HEK293 (cell line): ENCODE data around the gene ST6GAL1.

ENCODE experiments used
- ATF2 ChIP-seq: fragments of 450-650 bp; formaldehyde crosslinking; IDR thresholded peaks from 2 replicates; pipeline ENCODE4 v1.5.1; 2016; ENCODE audit warnings: missing biosample characterization, missing genetic modification characterization, low read depth
- CTCF ChIP-seq: fragments of 450-650 bp; formaldehyde crosslinking; IDR thresholded peaks from 2 replicates; pipeline ENCODE4 v1.5.1; 2016; ENCODE audit warnings: missing biosample characterization, missing genetic modification characterization
- ELK4 ChIP-seq: IDR thresholded peaks from 2 replicates; pipeline ENCODE4 v1.6.1; 2011; ENCODE audit warnings: mild to moderate bottlenecking, low read depth, low read length, borderline replicate concordance
- KLF7 ChIP-seq: fragments of 450-650 bp; formaldehyde crosslinking; IDR thresholded peaks from 2 replicates; pipeline ENCODE4 v1.5.1; 2016; ENCODE audit warnings: missing biosample characterization, missing genetic modification characterization, borderline replicate concordance
- PRDM6 ChIP-seq: fragments of 450-650 bp; formaldehyde crosslinking; IDR thresholded peaks from 2 replicates; pipeline ENCODE4 v1.5.1; 2017; ENCODE audit warnings: missing biosample characterization, missing genetic modification characterization
- TCF7L2 ChIP-seq: IDR thresholded peaks from 2 replicates; pipeline ENCODE4 v1.6.1; 2011; ENCODE audit warnings: low read depth, mild to moderate bottlenecking, inconsistent platforms, low read length, moderate library complexity, borderline replicate concordance
- ZBTB20 ChIP-seq: fragments of 450-650 bp; formaldehyde crosslinking; IDR thresholded peaks from 2 replicates; pipeline ENCODE4 v1.5.1; 2016; ENCODE audit warnings: missing biosample characterization, missing genetic modification characterization
- ZNF274 ChIP-seq, 2 experiments: fragments of 200-500 bp in 1 of 2; fragments of 450-650 bp in 1 of 2; sonication (Bioruptor generic) in 1 of 2; formaldehyde crosslinking in 1 of 2; IDR thresholded peaks; 2 replicates each; pipeline versions ENCODE4 v1.5.1 to v1.6.1; 2014 to 2016; ENCODE audit warnings: borderline replicate concordance in 1 of 2, inconsistent platforms in 1 of 2, low read length in 1 of 2, missing biosample characterization in 1 of 2, missing genetic modification characterization in 1 of 2
- ZNF580 ChIP-seq: fragments of 450-650 bp; formaldehyde crosslinking; IDR thresholded peaks from 2 replicates; pipeline ENCODE4 v1.5.1; 2016; ENCODE audit warnings: missing biosample characterization, missing genetic modification characterization
- ZNF629 ChIP-seq: fragments of 450-650 bp; formaldehyde crosslinking; IDR thresholded peaks from 2 replicates; pipeline ENCODE4 v1.5.1; 2017; ENCODE audit warnings: missing biosample characterization, missing genetic modification characterization
- ZNF645 ChIP-seq: fragments of 450-650 bp; formaldehyde crosslinking; IDR thresholded peaks from 2 replicates; pipeline ENCODE4; 2016; ENCODE audit warnings: missing biosample characterization, missing genetic modification characterization
- ZNF768 ChIP-seq: fragments of 450-650 bp; formaldehyde crosslinking; IDR thresholded peaks from 2 replicates; pipeline ENCODE4 v1.5.1; 2018; ENCODE audit warnings: missing biosample characterization, mild to moderate bottlenecking, missing genetic modification characterization

- no peak for TF ChIP-seq CTCF (tag by site-specific recombination)
- TF ChIP-seq ELK4: no peak
- TF ChIP-seq ATF2: no peak
- no peak for TF ChIP-seq ZNF645 (tag by site-specific recombination)
- TF ChIP-seq PRDM6: no peak
- TF ChIP-seq ZNF629 (tag by site-specific recombination): no peak
- TF ChIP-seq KLF7 (tag by site-specific recombination): no peak
- no peak for TF ChIP-seq ZNF580 (tag by site-specific recombination)
- no peak for TF ChIP-seq TCF7L2
- no peak for TF ChIP-seq ZNF768 (tag by site-specific recombination)
- no peak for TF ChIP-seq ZNF274 (IDR thresholded peaks at IDR 0.05; ENCODE audit: low read length)
- TF ChIP-seq ZNF274 (tag by site-specific recombination; IDR thresholded peaks at IDR 0.05; ENCODE audit: borderline replicate concordance): no peak
- TF ChIP-seq ZBTB20 (tag by site-specific recombination): no peak
Observed at GRCh38 chr3:187021748-187022402, 91.5 kb downstream of the ST6GAL1 start.
